Activated gamma-delta T cell treated with Interleukin-2 at 50 U/mL for 16 hours (primary cell): ENCODE results near the gene PPP2R1A.
"Not testable (repeated sequence)": the region's sequence is repeated elsewhere in the genome, so short reads cannot be mapped to it uniquely, and the experiment has no call there.

Source experiments
- DNase-seq: peaks from one replicate; pipeline ENCODE4 v3.0.0-alpha.2; 2020

Gene PPP2R1A

DNA sequence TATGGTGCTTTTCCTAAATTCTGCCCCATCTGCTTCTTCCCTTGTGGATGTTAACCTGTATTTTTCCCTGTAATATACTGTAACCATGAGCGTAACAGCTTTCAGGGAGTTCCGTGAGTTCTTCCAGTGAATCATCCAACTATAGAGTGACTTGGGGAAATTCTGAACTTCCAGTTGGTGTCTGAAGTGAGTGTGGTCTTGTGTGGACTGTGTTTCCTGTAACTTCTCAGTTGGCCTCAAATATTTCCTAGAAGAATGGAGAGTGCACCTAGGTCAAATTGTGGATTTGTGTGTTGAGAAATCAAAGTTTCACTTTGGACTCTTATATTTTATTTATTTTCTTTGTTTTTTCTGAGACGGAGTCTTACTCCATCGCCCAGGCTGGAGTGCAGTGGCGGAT, 68.6 kb downstream of the PPP2R1A start:
- DNase-seq, result no peak

DNA sequence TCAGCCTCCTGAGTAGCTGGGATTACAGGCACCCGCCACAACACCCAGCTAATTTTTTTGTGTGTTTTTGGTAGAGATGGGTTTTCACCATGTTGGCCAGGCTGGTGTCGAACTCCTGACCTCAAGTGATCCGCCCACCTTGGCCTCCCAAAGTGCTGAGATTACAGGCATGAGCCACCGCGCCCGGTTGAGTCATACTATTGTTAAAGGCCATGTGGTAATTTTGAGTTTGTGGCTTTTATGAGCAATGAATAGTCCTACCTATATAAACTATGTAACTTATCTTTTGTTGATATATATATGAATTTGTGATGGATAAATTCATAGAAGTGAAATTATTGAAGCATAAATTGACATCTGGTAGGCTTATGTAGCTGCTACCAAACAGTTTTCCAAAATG, 75.7 kb downstream of the PPP2R1A start:
- DNase-seq, result not testable (repeated sequence)

DNA sequence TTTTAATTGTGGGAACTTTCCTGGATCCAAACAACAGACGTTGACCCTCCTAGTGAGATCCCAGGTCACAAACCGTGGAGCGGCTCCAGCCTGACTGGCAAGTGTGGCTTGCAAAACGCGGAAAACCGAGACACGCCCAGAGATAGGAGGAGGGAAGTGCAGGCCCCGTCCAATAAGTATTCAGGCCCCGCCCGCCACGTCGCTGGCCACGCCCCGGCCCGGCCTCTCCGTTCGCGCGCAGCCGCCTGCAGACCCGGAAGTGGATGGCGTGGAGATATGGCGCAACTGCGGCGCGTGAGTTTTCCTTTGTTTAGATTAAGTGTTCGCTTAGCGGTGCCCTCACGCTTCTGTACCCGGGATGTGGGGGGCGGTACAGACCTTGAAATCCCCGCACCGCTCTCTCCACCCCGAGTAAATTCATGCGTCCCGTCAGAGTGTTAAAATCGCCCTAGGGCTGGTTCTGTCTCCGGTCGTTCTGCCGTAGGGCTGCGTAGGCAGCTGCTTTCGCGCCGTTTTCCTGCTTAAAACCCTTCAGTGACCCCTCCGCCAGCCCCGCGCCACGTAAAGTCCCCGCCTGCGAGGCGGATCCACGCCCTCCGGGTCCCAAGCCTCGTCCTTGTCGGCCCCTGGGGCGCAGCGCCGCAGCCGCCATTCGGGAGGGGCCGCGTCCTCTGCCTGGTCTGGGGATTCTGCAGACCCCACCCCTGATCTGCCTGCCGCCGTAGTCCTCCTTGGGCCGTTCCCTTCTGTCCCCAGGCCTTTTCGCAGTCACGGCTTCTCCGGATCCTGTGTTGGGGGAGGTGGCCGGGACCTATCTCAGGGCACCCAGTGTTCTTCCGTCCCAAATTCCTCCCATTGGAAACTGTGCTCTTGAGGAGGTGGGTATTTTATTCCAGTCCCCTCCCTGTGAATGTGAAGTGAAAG, 79.7 kb downstream of the PPP2R1A start, which contains the start of gene ZNF766:
Gene ZNF766 (plus strand): TSS at position 250 of the 924 bp plus-strand sequence. CDS start 27 bp downstream, at position 277.
- peak; percentile 98 for DNase-seq

DNA sequence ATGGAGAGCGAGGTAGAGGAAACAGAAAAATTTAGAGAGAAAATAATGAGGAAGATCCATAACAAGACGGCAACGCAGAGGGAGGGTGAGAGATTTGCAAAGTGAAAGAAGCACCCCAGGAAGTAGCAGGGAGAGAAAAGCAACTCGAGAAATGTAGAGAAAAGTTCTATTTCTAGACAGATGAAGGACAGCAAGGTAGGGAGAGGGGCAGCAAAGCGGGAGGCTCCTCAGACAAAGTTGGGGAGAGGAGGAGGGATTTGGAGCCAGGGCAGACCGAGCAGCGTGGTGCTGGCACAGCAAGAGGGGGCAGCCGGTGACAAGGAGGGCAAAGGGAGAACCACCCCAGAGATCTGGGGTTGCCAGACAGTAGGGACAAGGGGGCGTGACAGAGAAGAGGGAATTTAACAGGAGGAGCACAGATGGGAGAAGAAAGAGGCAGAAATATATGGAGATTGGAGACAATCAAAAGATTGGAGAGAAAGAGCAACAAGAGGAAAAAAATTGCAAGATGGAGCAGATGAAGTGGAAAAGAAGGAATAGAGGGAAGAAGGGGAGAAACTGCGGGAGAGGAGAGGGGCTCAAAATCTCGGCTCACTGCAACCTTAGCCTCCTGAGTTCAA, 80.5 kb downstream of the PPP2R1A start:
- DNase-seq, result no peak

DNA sequence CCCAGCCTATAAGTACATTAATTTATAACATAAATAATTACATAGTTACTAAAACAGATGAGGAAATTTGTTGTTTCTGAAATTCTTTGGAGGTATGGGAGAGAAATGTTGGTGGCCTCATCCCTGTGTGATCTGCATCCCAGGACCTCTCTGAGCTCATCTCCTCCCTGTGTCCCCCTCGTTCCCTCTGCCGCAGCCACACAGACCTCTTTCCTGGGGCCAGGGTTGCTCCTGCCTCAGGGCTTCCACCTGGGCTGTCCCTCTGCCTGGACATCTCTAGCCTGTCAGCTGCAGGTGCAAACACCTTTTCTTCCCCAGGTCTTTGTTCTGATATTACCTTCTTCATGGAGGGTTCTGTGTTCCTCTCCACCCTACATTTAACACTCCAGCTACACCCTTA, 83.4 kb downstream of the PPP2R1A start:
- DNase-seq, result no peak

DNA sequence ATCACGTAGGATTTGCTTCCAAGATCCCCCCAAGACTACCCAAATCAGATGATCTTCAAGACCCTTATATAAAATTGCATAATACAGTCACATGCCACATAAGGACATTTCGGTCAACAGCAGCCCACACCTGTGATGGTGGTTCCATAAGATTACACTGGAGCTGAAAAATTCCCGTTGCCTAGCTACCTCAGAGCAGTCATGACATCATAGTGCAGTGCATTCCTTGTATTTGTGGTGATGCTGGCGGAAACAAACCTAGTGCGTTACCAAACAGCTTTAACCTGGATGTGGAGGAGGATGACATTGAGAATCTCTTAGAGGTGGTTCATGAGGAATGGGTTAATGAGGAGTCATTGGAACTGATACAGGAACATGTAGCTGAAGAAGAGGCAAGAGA, 84.3 kb downstream of the PPP2R1A start:
- DNase-seq, result no peak

DNA sequence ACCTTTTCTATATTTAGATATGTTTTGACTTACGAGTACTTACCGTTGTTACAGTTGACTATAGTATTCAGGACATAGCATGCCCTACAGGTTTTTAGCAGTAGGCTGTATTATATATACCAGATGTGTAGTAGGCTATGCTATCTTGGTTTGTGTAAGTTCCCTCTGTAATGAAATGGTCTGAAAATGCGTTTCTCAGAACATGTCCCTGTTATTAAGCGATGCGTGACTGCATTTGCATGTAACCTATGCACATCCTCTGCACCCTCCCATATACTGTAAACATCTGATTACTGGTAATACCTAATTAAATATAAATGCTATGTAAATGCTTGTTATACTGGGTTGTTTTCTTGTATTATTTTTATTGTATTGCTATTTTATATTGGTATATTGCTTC, 86.1 kb downstream of the PPP2R1A start:
- no peak for DNase-seq

DNA sequence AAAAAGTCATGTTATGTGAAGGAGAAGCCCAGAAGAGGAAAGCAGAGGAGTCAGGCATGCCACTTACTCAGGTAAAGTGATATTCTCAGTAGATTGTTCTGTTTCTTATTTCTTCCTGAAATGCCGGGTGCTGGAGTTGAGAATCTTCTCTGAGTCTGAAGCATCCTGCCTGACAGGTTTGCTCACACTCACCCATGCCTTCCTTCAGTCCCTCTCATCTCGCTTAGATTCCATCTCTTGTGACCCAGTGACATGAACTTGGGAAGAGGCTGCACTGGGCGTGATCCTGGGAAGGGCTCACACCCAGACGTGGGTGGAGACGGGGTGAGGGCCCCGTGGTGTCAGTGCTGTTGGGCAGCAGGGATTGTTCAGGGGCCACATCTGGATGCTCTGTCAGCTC, 87.6 kb downstream of the PPP2R1A start:
- no peak for DNase-seq
